ENCODE results near the gene NT5C1A. TPM values are rescaled to one million over a fixed set of nuclear protein-coding genes. Genes with fewer than 3 reads are reported as not detected.

NT5C1A gene
- total RNA-seq, 1 experiment from 2014 or later = not detected

DNA sequence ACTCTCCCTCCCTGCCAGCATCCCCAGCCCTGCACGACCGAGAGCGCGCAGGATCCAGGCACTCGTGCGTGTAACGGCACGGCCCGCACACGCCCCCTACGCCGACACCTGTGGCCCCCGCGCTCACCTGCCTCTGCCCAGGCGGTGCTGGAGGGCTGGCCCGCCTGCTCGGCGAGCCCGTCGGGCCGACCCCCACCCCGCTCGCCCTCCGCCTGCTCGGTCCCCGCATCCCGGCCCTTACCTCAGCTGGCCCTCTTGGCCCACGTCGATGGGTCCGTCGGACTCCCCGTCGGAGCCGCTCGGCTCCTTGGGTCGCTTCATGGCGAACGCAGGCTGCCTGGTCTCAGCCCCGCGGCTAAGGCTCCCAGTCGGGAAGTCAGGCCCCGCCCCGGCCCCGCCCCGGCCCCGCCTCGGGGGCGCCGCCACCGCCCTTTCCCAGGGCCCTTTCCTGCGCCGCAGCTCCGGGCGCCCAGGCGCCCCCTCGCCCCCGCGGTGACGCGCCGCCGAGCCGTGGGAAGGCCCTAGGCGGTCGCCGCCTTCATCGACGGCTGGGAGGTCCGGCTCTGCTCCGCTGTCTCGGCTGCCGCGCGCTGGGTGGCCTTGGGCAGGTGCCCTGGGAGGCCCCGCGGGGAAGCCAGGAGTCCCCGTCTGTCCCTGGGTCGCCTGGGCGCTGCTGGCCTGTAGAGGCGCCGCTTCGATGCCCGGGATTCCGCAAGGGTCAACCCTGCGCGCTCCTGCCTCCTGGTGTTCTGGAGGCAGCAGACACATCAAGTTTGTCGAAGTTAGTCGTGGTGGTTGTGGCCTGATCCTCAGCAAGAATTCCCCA lies 32.4 kb downstream of the NT5C1A start, which contains the start of gene HEYL:
Gene HEYL, minus strand, starts transcription at position 339 of the 826 bp plus-strand sequence. Its CDS starts 18 bp downstream, at position 321.
- peak; percentile 63 for DNase-seq (ENCODE audit: extremely low read depth, low read depth)

DNA sequence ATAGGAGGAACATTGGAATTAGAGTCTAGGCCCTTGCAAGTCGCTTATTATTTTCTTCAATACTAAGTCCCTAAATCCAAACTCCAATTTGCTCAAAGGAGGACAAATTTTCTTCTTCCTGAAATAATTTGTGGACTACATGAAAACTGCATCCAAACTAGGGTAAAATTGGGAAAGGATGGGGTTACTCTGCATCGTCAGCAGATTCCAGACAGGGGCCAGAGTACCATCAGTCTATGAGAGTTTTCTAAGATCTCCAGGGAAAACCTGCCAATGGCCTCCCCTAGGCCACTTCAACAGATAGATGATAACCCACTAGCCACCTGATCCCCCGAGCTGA lies 33.0 kb downstream of the NT5C1A start:
- no peak for DNase-seq (ENCODE audit: extremely low read depth, low read depth)

DNA sequence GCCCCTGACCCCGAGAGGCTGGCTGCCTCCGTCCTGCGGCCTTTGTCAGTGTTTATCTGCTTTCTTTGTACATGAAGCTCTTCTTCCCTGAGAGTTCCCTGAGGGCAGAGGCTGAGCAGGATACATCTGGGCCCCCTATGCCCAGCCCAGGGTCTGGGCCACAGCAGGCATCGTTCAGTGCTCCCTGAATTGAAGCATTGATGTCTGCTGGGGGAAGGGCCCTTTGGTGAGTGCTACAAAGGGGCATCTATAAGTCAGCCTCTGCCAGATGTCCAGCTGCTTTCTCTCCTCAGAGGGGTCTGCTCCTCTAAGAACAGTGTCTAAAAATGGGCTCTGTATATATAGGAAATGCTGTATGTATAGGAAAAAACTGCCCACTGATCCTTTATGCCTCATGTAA lies 34.5 kb downstream of the NT5C1A start:
- no peak for DNase-seq (ENCODE audit: extremely low read depth, low read depth)

DNA sequence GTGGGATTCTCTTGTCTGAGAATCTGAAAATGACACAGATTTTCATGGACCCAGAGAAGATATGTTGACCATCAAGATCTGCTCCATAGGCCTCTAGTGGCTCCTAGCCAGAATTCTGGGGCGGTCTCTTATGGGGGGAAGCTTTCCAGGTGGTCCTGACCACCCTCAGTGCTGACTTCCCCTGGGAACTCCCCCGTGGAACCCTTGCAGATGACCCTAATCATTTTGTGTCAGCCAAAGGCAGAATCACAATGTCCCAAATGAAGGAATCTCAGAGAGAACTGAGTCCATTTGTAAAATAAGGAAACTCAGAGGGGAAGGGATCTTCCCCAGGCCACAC lies 36.1 kb downstream of the NT5C1A start:
- no peak for DNase-seq (ENCODE audit: extremely low read depth, low read depth)

DNA sequence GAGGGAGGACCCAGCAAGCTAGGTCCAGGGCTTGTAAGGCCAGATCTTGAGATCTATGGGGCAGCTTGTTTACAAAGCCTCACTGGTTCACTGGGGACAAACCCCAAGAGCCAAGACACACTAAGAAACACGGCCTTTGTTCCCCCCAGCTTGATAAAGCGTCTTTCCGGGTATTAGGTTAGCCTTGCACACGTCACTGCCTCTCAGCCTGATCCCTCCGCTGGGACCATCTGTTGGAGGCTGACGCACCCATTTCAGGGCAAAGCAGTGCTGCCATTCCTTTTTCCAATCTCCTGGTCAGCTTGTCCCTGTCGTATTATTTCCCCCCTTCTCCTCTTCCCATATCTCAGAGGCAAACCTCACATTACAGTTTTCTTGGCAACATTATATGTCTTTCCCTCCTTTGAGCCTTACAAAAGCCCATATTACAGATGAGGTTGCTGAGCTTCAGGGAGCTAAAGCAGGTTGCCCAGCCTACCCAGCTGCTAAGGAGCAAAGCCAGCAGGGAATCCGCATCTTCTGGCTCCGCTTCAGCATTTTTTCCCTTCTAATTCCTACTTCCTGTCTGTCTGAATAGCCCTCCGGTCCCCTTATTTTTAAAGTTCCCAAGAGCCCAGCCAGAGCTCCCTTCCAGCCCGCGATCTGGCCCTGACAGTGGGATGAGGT lies 36.6 kb downstream of the NT5C1A start:
- DNase-seq (ENCODE audit: extremely low read depth, low read depth) = no peak

DNA sequence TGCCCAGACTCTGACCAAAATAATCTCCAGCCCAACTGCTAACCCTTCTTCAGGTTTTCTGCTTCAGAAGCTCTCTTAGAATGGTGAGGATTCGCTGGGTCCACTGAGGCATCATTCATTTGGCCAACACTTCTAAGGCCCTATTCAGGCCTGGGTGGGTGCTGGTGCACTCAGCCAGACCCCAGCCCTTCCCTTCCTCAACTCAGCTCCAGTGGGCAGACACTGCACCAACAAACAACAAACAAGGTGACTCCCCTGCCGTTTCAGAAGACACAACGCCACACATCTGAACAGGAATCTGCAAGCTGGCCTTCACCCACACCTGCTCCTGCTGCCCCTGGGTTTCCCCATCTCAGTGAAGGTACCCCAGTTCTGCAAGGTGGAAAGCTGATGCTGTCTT lies 38.5 kb downstream of the NT5C1A start:
- DNase-seq (ENCODE audit: extremely low read depth, low read depth) = no peak

DNA sequence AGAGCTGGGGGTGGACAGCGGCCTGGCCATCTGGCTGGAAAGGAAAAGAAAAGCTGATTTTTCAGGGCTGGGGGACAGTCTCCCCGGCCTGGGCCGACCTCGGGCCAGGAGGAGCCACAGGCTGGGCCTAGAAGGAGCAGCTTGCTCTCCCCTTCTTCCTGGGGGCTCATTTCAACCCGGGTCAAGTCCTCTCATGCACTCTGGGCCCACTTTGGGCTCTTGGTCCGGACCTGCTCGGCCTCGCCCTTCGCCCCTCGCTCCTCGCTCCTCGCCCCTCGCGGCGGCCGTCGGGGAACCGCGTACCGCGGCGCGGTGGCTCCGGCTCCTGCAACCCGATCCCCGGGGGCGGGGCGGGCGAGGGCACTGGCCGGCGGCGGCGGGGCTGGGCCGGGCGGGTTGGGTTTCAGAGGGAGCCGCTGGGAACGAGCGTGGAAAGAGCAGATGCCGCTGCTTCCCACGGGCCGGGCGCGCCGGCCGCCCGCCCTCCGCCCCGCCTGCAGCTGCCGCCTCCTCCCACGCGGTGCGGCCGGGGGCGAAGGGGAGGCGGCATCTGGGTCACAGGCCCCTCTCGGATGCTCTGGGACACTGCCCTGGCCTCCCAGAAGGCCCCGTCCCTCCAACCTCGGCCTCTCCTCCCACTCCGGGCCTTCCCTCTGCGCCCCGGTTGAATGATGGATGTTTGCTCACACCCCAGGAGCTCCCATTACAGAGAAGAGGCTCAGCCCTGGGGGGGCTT lies 39.1 kb downstream of the NT5C1A start:
- DNase-seq (ENCODE audit: extremely low read depth, low read depth) = no peak

DNA sequence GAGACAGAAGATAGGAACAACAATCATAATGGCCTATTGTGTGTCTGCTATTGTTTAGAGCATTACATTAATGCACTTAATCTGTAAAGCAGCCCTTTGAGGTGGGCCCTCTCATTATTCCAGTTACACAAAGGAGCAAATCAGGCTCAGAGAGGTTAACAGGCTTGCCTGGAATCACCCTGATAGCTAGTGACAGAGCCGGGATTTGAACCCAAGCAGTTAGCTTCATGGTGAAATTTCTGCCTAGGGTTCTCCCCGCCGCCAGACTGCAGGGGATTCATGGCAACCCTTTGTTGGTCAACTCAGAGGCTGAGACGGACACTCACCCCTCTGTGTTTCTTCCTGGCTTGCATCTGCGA lies 39.6 kb downstream of the NT5C1A start:
- DNase-seq (ENCODE audit: extremely low read depth, low read depth) = no peak

DNA sequence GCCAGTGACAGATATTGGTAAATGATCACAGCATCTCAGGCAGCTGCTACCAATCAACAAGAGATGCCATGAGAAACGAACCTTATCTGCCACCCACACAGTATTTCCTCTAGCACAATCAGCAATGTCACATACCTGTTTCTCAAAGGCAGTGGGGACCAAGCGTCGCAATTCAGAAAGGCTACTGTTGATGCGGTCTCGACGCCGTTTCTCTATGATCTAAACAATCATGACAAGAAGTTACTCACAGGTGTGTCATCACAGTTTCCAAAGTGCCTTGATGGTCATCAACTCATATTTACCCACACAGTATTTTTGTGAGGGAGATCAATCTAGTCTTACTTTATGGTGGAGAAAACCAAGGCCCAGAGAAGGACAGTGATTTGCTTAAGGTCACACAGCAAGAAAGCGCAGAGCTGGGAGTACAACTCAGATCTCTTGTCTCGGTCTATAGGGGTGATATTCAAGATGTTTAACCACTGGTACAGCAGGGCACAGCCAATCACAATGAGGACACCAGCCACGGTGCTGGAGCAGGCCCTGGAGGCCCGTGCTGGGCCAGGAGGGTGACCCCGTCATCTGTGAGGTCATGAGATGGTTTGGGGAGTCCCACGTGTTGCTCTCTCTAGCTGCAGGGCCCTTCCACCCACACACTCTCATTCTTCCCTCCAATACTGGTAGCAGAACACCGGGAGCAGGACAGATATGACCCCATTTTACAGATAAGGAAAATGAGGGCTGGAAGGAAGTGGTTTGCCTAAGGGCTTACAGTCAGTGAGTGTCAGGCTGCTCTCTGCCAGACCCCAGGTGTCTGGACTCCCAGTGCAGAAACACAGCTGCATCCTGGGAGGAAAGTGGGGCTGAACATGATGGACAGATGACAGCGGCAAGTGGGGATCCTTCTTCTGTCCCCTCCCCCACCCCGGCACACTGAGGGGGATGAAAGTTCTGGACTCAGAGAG lies 40.3 kb downstream of the NT5C1A start:
- no peak for DNase-seq (ENCODE audit: extremely low read depth, low read depth)

DNA sequence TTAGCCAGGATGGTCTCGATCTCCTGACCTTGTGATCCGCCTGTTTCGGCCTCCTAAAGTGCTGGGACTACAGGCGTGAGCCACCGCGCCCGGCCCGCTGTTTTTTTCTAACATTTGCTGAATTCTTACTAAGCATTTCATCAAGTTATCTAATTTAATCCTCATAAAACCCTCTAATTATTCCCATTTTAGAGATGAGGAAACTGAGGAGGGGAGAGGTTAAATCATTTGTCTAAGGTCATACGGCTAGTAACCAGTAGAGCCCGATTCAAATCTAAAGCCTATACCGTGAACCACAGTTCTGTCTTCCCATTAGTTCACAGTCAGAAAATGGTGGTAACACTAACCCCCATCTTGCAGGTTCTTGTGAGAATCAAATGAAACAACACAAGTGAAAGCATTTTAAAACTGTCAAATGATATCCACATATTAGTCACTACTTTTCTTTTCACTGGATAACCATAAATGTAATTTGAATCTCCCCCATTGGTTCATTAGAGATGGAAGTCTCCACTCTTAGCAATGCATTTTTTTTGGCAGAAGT lies 43.0 kb downstream of the NT5C1A start:
- DNase-seq (ENCODE audit: extremely low read depth, low read depth) = no peak

DNA sequence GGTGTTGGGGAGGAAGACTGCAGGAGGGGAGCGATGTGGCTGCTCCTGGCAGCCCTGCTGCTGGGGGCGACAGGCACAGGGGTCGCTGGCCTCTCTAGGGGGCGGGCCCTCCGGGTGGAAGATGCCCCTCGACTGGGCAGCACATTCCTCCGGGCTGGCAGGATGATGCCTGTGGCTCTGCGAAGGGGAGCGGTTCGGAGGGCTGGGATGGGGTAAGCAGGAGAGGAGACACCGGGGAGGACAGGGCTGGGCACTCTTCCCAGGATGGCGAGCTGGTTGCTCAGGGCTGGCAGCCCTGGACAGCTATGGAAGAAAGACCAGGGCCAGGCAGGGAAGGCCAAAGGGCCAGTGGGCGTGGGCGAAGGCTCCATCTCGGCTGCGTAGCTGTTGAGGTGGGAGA lies 45.3 kb downstream of the NT5C1A start:
- DNase-seq (ENCODE audit: extremely low read depth, low read depth) = no peak

DNA sequence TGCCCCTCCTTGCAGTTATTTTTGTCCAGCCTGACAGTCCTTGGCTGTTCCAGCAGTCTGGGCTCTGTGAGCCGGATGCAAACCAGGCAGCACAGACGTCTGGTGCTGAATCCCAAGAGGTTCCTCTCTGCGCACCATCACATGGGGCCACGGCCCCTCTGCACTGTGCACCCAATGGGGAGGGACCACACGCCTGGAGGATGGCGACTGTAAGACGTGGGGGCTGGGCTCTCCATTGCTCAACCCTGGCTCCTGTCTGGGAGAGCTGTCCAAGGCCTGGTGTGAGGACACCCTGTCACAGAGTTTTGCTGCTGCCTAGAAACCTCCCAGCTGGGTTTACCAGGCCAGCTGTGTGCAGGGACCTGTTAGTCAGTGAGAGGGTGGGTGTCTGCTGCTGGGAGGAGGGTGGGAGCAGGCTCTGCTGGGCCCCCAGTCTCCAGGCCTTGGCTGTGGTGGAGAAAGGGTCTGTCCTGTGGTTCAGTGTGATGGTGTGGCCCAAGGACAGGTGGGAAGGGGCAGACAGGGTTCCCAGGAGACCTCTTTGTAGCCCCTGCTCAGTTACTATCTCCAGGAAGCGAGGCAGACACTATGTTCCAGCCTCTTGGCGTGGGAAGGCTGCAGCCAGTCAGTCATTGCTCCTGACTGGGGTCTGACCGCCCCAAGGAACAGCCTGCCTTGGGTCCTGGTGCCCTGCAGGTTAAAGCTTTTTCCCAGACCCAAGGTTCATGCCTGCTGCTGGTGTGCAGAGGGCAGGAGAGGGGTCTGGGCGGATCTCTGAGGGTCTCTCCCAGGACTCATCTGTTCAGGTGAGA lies 46.2 kb downstream of the NT5C1A start:
- DNase-seq (ENCODE audit: extremely low read depth, low read depth) = no peak

DNA sequence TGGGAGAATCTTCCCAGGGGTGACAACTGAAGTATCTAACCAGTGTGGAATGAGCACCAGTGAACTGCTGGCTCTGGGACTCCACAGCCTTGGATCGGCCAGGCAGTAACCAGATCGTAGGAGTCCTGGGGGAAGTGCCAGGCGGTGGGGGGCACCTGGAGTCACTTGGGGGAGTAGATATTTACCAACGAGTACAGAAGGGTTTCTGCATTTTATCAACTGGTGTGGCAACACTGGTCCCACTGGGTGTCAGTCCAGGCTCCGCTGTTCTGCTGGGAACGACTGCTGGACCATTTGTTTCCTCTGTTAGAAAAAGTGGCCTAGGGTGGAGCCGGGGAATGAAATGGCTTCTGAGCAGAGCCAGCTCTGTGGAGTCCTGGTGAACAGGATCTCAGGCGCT lies 46.9 kb downstream of the NT5C1A start:
- DNase-seq (ENCODE audit: extremely low read depth, low read depth) = no peak

DNA sequence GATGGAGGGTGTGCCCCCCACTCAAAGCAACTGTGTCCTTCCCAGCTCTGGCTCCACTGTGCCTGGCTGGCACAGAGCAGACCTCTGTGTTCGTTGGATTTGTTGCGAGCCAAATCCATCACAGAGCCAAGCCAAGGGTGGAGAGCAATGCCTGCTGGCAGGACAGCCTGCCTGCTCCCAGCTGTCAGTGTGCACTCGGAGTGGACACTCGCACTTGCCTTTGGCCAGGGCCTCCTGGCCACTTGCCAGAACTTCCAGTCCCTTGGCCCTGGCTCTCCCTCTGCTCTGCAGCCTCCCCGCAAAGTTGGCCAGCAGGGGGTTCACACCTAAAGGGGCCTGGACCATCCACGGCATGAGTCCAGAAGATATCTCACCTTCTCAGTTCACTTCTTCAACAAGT lies 48.9 kb downstream of the NT5C1A start:
- no peak for DNase-seq (ENCODE audit: extremely low read depth, low read depth)

DNA sequence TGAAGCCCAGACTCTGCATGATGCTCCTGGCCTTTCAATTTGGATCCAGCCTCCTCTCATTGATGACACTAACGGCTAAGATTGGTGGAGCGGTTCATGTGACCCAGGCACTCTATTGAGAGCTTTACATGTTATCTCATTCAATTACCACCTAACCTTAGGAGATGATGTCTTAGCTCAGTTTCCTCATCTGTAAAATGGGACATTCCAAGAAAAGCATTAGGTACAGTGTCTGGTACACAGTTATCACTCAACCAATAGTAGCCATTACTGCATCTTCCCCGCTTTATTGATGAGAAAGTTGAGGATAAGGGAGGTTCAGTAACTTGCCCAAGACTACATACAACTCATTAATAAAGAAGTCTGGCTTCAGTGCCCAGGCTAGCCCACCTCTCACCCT lies 49.5 kb downstream of the NT5C1A start:
- no peak for DNase-seq (ENCODE audit: extremely low read depth, low read depth)

DNA sequence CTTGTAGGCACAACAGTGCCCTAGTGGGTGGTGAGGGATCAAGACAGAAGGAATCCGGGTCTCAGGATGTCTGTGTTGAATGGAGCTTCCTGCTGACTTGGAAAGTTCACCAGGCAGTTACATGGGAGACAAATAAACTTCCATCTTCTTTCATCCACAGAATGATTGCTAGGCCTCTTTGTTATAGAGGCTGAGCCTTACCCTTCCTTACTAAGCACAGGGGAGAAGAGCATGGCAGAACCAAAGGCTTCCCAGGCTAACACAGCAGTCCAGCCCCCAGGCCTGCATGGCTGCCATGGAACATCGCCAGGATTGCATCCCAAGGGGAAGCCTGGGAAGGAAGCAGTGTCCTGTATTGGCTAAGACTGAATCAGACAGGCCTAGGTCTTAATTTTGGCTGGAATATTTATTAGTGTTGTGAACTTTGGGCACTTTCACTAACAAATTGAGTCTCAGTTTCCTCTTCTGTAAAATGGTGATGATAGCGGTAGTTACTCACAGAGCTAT lies 51.2 kb downstream of the NT5C1A start:
- no peak for DNase-seq (ENCODE audit: extremely low read depth, low read depth)

DNA sequence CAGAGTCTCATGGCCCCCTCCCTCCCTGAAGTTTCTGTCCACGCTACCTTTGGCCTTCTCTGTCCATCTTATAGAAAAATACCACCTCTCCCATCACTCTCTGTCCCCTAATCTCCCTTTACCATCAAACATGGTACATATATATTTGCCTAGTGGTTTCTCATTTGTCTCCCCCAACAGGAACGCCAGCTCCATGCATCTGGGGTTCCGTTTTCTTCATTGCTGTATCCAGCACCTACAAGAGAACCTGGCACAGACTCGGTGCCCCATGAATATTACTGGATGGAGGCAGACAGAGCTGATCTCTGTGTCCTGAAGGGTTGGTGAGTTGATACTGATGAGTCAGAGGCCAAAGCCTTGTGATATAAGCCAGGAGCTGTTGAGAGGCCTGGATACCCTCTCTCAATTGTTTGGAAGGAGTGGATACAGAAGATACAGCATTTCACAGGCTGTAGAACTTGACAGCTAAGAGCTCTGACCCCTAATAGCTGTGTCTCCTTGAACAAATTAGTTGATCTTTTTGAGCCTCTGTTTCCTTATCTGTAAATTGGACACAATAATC lies 54.3 kb downstream of the NT5C1A start:
- DNase-seq (ENCODE audit: extremely low read depth, low read depth) = no peak

DNA sequence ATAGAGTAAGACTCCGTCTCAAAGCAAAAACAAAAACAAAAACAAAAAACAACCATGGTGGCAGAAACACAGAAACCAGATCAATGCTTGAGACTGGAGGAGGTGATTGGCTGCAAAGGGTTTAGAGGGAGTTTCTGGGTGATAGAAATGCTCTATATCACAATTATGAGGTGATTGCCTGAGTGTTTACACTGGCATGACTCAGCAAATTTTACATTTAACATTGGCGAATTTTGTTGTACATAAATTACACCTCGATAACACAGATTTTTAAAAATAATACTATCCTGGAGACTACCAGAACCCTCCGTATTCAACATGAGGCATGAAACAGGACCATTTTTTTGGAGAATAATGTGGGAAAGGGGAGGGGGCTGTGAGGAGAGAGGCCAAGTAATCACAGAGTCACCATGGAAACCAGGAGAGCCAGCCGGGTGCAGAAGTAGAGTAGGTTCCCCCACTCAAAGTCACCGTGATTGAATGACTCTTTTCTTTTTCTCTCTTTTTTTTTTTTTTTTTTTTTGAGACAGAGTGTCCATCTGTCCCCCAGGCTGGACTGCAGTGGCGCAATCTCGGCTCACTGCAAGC lies 56.7 kb downstream of the NT5C1A start:
- DNase-seq (ENCODE audit: extremely low read depth, low read depth) = no peak

DNA sequence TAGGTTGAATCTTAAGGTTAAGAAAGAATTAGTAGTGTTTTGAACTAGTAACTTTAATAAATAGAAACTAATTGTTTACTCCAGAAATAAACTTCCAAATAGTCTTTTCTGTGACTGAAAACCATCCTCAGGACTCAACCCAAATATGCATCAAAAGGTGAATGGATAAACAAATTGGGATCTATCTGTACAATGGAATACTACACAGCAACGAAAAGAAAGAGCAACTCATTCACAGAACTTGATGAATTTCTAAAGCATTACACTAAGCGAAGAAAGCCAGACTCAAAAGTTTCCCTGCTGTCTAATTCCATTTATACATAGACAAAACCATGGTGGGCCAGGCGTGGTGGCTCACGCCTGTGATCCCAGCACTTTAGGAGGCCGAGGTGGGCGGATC lies 57.4 kb downstream of the NT5C1A start:
- DNase-seq (ENCODE audit: extremely low read depth, low read depth) = no peak
